HS-27A (cell line): ENCODE measurements around the gene DRD5.

Experiments
- DNase-seq: peaks from one replicate; pipeline ENCODE4 v3.0.0-alpha.2; 2012; ENCODE audit warnings: low read depth, missing footprints

Gene DRD5

GRCh38 chr4:9816285-9816684 is 34.9 kb downstream of the DRD5 start:
- DNase-seq, result no peak

DNA sequence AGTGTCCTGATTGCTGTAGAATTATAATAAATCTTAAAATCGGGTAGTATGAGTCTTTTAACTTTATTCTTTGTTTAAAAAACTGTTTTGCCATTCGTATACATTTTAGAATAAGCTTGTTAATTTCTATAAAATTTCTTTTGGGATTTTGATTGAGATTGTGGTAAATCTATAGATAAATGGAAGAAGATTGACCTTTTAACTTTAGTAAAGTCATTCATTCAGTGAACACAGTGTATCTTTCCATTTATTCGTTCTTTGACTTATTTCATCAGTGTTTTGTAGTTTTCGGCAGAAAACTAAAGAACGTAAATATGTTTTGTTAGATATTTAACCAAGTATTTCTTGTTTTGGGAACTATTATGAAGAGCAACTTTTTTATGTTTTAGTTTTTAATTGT is 38.9 kb downstream of the DRD5 start:
- DNase-seq, result no peak

- DNase-seq, result no peak
Observed at GRCh38 chr4:9825049-9825448, 43.6 kb downstream of the DRD5 start.

DNA sequence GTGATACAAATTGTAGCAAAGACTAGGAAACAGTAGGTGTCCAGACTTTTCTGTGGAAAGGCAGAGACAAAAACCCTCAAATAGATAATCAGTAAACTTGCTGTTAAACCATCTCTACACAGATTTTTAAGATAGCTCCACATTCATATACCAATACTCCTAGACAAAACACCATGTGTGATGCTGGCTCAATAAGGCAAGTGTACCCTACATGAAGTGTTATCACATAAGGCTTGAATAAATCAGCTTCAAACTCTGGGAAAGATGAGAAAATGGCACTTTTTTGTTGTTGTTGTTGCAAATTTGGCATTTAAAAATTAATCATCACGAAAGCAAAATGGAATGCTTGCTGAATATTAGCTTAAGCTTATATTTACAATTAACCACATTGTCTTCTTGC is 45.1 kb downstream of the DRD5 start:
- DNase-seq, result no peak

- DNase-seq, result no peak
Observed at GRCh38 chr4:9832640-9833039, 51.2 kb downstream of the DRD5 start.

DNA sequence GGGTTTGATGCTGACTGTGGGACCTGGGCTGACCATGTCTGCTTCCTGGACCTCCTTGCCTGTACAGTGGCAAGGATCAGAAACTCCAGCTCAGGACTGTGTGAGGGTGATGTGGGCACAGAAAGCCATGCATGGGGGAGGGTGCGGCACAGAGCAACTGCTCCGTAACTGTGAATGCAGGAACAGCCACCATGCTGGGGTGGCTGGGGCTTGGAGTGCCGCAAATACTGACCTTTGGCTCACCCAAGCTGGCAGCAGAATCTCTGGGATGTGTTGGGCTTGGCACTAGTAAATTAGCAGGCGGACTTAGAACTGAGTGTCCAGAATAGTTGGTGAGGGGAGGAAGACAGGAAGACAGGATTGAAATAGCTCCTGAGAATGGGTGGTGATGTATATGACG is 52.0 kb downstream of the DRD5 start:
- no peak for DNase-seq
